Caki2 (cell line): Measurements from ENCODE around the gene SNAI1. TPM values are rescaled to one million over a fixed set of nuclear protein-coding genes. Genes with fewer than 3 reads are reported as not detected.

Experiments
- DNase-seq: peaks from one replicate; pipeline ENCODE4 v3.0.0-alpha.2; 2015; ENCODE audit warnings: low read depth
- in situ Hi-C: cut with HindIII; loops from 2 replicates; pipeline ENCODE4 v1.10.0; 2016; ENCODE audit warnings: low sequenced_read_pairs, low pct_unique_long_range_greater_than_20kb, mixed read lengths
- total RNA-seq: library from RNA; depleted of rRNA; stranded (reverse); fragments of >200 nt; shearing (Covaris generic); gene quantifications from 2 replicates; pipeline ENCODE4 v1.2.3, GENCODE V29; 2014; ENCODE audit warnings: low replicate concordance; rRNA removed

SNAI1 gene
- total RNA-seq, 1 experiment from 2014 or later: 0.10 TPM

GRCh38 chr20:50022676-50023075 lies 39.9 kb downstream of the SNAI1 start:
- in situ Hi-C loops: no loop called here
- no peak for DNase-seq

DNA sequence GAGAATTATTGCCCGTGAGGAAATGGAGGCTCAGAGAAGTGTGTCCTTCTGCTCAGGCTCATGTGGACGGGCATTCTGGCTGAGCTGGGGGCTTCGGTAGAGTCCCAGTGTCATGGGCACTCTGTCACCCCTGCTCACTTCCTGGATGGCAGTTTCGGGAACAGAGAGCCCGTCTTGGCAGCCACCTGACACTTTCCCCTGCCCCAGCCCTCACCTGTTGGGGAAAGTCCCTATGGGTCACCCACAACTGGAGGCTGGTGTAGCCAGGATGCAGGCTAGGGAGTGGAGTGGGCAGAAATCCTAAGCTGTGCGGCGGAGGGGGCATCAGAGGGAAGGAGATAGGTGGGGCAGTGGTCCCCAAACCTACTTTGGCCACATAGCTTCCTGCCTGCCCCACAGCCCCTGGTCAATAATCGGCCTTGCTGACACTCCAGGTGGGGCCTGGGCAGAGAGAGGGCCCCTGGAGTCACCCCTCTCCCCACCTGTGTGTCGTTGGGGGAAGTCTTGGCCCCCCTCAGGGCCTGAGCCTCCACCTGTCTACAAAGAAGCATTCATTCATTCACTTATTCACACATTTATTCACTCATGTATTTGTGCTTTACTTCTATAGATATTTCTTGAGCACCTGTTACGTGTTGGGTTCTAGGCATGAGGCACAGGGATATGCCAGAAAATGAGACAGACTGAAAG lies 40.5 kb downstream of the SNAI1 start:
- no peak for DNase-seq
- in situ Hi-C loops: no loop called here

GRCh38 chr20:50026746-50027575 lies 44.2 kb downstream of the SNAI1 start:
- DNase-seq: no peak
- in situ Hi-C loops: no loop called here

GRCh38 chr20:50027611-50028105 lies 44.9 kb downstream of the SNAI1 start:
- in situ Hi-C loops: no loop called here
- DNase-seq: peak; percentile 74

DNA sequence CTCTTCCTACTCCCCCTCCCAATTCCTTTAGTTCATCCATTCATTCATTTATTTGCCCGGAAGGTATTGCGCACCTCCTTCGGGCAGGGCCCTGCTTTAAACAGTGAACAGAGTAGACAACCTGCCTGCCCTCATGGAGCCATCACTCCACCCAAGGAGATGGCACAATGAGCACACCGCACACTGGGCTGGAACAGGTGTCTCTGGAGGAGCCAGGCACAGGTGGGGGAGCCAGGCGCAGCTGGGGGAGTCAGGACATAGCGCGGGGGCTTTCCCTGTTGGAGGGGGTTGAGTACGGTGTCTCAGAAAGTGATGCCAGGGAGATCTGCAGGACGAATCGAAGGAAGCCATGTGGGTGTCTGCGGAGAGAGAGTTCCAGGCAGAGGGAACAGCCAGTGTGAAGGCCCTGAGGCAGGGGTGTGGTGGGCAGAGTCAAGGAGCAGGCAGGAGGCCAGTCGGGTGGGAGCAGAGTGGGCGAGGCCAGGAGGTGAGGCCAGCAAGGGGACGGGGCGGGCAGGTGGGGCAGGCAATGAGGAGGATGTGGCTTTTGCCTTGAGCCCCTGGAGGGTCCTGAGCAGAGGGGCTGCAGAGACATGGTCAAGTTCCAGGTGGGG lies 46.4 kb downstream of the SNAI1 start:
- DNase-seq: no peak
- in situ Hi-C loops: no loop called here

GRCh38 chr20:50029697-50030461 lies 47.1 kb downstream of the SNAI1 start:
- DNase-seq: peak; percentile 65
- in situ Hi-C loops: no loop called here

- DNase-seq: no peak
- in situ Hi-C loops: no loop called here
These were observed 50.3 kb downstream of the SNAI1 start for GRCh38 chr20:50032955-50033666.

DNA sequence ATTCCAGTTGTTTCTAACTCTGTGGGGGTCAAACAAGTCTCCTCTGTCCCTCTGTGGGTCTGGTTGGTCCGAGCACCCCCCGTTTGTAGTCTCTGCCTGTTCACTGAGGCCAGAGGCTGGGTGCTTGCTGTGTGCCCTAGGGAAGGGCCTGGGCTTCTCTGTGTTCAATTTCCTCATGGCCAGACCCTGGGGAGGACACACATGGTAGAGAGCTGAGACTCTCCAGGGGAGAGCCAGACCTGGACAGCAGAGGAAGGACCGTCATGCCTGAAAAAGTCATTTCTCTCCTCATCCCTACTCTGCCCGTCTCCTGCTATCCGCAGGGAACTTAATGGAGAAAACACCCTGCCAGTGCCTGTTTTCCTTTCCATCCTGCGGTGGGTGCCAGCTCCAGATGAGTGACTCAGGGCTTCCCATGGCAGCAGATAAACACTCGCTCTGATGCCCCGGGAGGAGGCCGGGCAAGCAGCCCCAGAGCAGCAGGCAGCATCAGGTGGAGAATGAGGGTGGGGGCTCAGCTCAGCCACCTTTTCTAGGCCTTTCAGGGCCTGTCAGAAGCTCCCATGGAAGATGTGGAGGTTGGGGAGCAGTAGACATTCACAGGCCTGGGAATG lies 51.9 kb downstream of the SNAI1 start:
- in situ Hi-C loops: no loop called here
- DNase-seq: peak; percentile 93

DNA sequence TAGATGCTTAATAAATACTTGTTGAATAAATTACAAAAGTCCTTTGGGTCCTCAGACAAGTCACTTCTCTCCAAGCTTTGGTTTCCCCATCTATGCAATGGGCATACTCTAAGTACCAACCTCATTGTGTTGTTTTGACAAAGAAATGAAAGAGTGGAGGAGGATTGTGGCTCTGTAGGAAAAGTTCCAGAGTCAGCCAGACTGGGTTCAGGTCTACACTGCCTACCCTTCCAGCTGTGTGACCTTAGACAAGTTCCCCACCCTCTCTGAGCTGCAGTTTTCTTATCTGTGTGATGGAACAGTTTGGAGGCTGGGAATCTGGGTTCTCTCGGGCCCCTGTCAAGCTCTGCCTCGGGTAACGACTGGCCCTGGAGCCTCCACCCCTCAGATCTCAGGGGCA lies 53.9 kb downstream of the SNAI1 start:
- in situ Hi-C loops: no loop called here
- no peak for DNase-seq

GRCh38 chr20:50037123-50037522 lies 54.3 kb downstream of the SNAI1 start:
- DNase-seq: no peak
- in situ Hi-C loops: no loop called here

- in situ Hi-C loops: no loop called here
- no peak for DNase-seq
These were observed 54.8 kb downstream of the SNAI1 start for GRCh38 chr20:50037575-50037974.

DNA sequence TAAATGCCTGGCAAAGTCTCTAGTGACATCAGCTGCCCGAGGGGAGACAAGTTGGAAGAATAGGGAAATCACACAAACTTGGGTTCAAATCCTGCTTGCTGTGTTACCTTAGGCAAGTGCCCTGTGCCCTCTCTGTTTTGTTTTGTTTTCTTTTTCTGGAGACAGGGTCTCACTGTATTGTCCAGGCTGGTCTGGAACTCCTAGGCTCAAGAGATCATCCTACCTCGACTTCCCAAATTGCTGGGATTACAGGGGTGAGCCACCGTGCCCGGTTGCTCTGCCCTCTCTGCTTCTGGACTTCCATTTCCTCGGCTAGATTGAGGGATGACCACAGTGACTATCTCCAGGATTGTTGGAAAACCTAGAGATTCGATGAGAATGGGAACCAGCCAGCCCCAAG lies 55.4 kb downstream of the SNAI1 start:
- in situ Hi-C loops: no loop called here

More for the DNA sequence above, 55.4 kb downstream of the SNAI1 start:
- no peak for DNase-seq

Other genes with a start within 250 kb of the SNAI1 start
- 7.4 and 7.6 TPM in 2 replicates for gene SLC9A8, start 170.2 kb upstream of the SNAI1 start, total RNA-seq
- 2.8 and 4.2 TPM in 2 replicates for gene SPATA2, start 67.5 kb upstream of the SNAI1 start, total RNA-seq
- gene RNF114, start 46.6 kb upstream of the SNAI1 start, total RNA-seq: 86.0 and 160 TPM in 2 replicates
- 30.0 and 38.1 TPM in 2 replicates for gene UBE2V1, start 130.2 kb downstream of the SNAI1 start, total RNA-seq
- 31.7 and 34.1 TPM in 2 replicates for gene PEDS1, start 170.7 kb downstream of the SNAI1 start, total RNA-seq
- gene CEBPB, start 207.8 kb downstream of the SNAI1 start, total RNA-seq: 44.8 and 46.7 TPM in 2 replicates